Measurements from ENCODE around the gene CYSRT1.

GRCh38 chr9:137235424-137236237 is 10.7 kb downstream of the CYSRT1 start:
- TF ChIP-seq CTCF (IDR thresholded peaks at IDR 0.05) (no peak), POLR2A (IDR thresholded peaks at IDR 0.05) (no peak)

All from testis (tissue), 2 donors.